GM23338 (cell line): ENCODE measurements around the gene SNX10. TPM values are rescaled to one million over a fixed set of nuclear protein-coding genes. Genes with fewer than 3 reads are reported as not detected.

Experiments
- ATAC-seq: fragments of 200-7000 bp; cut with Tn5 transposase; 3 replicates; pipeline ENCODE4 v1.9.1; 2020
- DNase-seq: peaks from one replicate; pipeline ENCODE4 v3.0.0-alpha.2; 2015; ENCODE audit warnings: low spot score
- H2AFZ ChIP-seq: fragments of 200-600 bp; sonication (generic); 2 replicates; pipeline ENCODE4 v1.8.0; 2016; ENCODE audit warnings: antibody characterized with exemption, mild to moderate bottlenecking, moderate library complexity
- H3F3A ChIP-seq: fragments of 200-600 bp; sonication (generic); replicated peaks from 2 replicates; pipeline ENCODE4 v1.8.0; 2017; ENCODE audit warnings: antibody characterized with exemption, mixed run types, low read depth
- H3K27ac ChIP-seq: fragments of 200-600 bp; sonication (generic); 2 replicates; pipeline ENCODE4 v1.6.1; 2016; ENCODE audit warnings: low read depth
- H3K27me3 ChIP-seq: fragments of 200-600 bp; sonication (generic); 2 replicates; pipeline ENCODE4 v1.8.0; 2016; ENCODE audit warnings: mild to moderate bottlenecking, mixed run types, moderate library complexity; ENCODE audit not compliant: insufficient read depth
- H3K36me3 ChIP-seq: fragments of 200-600 bp; sonication (generic); 2 replicates; pipeline ENCODE4 v1.8.0; 2016; ENCODE audit warnings: mild to moderate bottlenecking; ENCODE audit not compliant: insufficient read depth
- H3K4me1 ChIP-seq: fragments of 200-600 bp; sonication (generic); 2 replicates; pipeline ENCODE4 v1.8.0; 2016; ENCODE audit warnings: mild to moderate bottlenecking, moderate library complexity; ENCODE audit not compliant: insufficient read depth
- H3K4me2 ChIP-seq: fragments of 200-600 bp; sonication (generic); 2 replicates; pipeline ENCODE4 v1.7.1; 2017; ENCODE audit warnings: mixed run types
- H3K4me3 ChIP-seq: fragments of 200-600 bp; sonication (generic); 2 replicates; pipeline ENCODE4 v1.6.1; 2016; ENCODE audit warnings: mixed run types
- H3K79me2 ChIP-seq: fragments of 200-600 bp; sonication (generic); replicated peaks from 2 replicates; pipeline ENCODE4 v1.8.0; 2017; ENCODE audit warnings: mild to moderate bottlenecking; ENCODE audit not compliant: insufficient read depth
- H3K9me2 ChIP-seq: fragments of 200-600 bp; sonication (generic); 2 replicates; pipeline ENCODE4 v1.8.0; 2017; ENCODE audit not compliant: insufficient read depth
- H4K20me1 ChIP-seq: fragments of 200-600 bp; sonication (generic); replicated peaks from 2 replicates; pipeline ENCODE4 v1.8.0; 2017; ENCODE audit warnings: mild to moderate bottlenecking; ENCODE audit not compliant: insufficient read depth
- H3K27ac Mint-ChIP-seq: 2 replicates; pipeline ENCODE4 v1.8.0; 2020; ENCODE audit warnings: inconsistent platforms, mild to moderate bottlenecking, moderate library complexity, mixed read lengths
- H3K27me3 Mint-ChIP-seq: 3 replicates; pipeline ENCODE4 v1.8.0; 2022; ENCODE audit warnings: low read depth, mild to moderate bottlenecking, moderate library complexity, mixed read lengths, inconsistent platforms; ENCODE audit not compliant: insufficient read depth, poor library complexity
- H3K36me3 Mint-ChIP-seq: 3 replicates; pipeline ENCODE4 v1.8.0; 2021; ENCODE audit warnings: low read depth, mild to moderate bottlenecking, inconsistent platforms, moderate library complexity, mixed read lengths
- H3K4me1 Mint-ChIP-seq: 3 replicates; pipeline ENCODE4 v1.8.0; 2020; ENCODE audit warnings: mild to moderate bottlenecking, inconsistent platforms, mixed read lengths
- H3K4me3 Mint-ChIP-seq: 3 replicates; pipeline ENCODE4 v1.8.0; 2021; ENCODE audit warnings: moderate library complexity, mild to moderate bottlenecking, inconsistent platforms, mixed read lengths
- H3K9me3 Mint-ChIP-seq: 3 replicates; pipeline ENCODE4 v1.8.0; 2020; ENCODE audit warnings: moderate library complexity, mild to moderate bottlenecking, inconsistent platforms, mixed read lengths
- EZH2phosphoT487 ChIP-seq: fragments of 200-600 bp; sonication (generic); IDR thresholded peaks from one replicate; pipeline ENCODE4 v1.8.1; 2018; ENCODE audit warnings: antibody characterized with exemption; ENCODE audit not compliant: unreplicated experiment
- JUNB ChIP-seq: IDR thresholded peaks from one replicate; pipeline ENCODE4 v1.6.1; 2016; ENCODE audit warnings: antibody characterized with exemption; ENCODE audit not compliant: unreplicated experiment
- NANOG ChIP-seq: IDR thresholded peaks from 2 replicates; pipeline ENCODE4 v1.6.1; 2016; ENCODE audit warnings: antibody characterized with exemption, borderline replicate concordance
- ZNF114 ChIP-seq: fragments of 250-450 bp; sonication (Bioruptor Pico); IDR thresholded peaks from 2 replicates; pipeline ENCODE4 v1.5.0; 2020; ENCODE audit warnings: mild to moderate bottlenecking, moderate library complexity
- ZNF331 ChIP-seq: fragments of 250-450 bp; sonication (Bioruptor Pico); IDR thresholded peaks from 2 replicates; pipeline ENCODE4 v1.5.0; 2020; ENCODE audit warnings: low read depth, mild to moderate bottlenecking, moderate library complexity
- polyA plus RNA-seq: library from polyadenylated mRNA; unstranded; fragments of >200 nt; fragmentation: Nextera tagmentation; extraction: Ambion mirVana; gene quantifications from 2 replicates; pipeline ENCODE4 v1.2.1, GENCODE V29; 2016
- total RNA-seq: library from RNA; depleted of rRNA; stranded (reverse); fragments of >200 nt; shearing (Covaris generic); gene quantifications from 2 replicates; pipeline ENCODE4 v1.2.3, GENCODE V29; 2014
- TF ChIP-seq, protein P1 (sequence below): fragments of 250-450 bp; sonication (Bioruptor Pico); IDR thresholded peaks from 2 replicates; pipeline ENCODE4 v1.5.0; 2020; ENCODE audit warnings: mild to moderate bottlenecking, moderate library complexity
- TF ChIP-seq, protein P2 (sequence below), 2 experiments: fragments of 200-600 bp in 1 of 2; sonication (generic) in 1 of 2; conservative IDR thresholded peaks; 2 replicates each; pipeline versions ENCODE4 v1.5.1 to v1.6.1; 2016 to 2017; ENCODE audit warnings: antibody characterized with exemption in 2 of 2, low read depth in 2 of 2, mild to moderate bottlenecking in 2 of 2, moderate library complexity in 1 of 2

SNX10 gene
- total and polyA plus RNA-seq, 2 experiments from 2014 or later, result 15.8 to 17.8 TPM

DNA sequence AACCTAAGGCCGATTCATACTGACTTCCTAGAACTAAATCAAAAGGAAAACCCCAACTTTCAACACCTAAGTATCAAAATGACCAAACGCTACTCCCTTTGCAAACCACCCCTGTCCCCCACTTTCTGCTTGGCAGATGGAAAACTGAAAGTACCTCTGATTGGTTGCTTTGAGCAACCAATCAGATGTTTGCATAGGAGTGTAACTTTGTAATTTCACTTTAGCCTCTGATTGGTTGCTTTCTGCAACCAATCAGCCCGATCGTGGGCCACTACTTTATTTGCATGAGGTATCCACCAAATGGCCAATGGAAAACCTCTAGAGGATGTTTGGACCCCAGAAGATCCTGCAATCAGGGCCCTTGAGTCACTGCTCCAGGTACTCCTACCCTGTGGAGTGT lies 12.3 kb upstream of the SNX10 start (continued):
- TF ChIP-seq, protein P1, sequence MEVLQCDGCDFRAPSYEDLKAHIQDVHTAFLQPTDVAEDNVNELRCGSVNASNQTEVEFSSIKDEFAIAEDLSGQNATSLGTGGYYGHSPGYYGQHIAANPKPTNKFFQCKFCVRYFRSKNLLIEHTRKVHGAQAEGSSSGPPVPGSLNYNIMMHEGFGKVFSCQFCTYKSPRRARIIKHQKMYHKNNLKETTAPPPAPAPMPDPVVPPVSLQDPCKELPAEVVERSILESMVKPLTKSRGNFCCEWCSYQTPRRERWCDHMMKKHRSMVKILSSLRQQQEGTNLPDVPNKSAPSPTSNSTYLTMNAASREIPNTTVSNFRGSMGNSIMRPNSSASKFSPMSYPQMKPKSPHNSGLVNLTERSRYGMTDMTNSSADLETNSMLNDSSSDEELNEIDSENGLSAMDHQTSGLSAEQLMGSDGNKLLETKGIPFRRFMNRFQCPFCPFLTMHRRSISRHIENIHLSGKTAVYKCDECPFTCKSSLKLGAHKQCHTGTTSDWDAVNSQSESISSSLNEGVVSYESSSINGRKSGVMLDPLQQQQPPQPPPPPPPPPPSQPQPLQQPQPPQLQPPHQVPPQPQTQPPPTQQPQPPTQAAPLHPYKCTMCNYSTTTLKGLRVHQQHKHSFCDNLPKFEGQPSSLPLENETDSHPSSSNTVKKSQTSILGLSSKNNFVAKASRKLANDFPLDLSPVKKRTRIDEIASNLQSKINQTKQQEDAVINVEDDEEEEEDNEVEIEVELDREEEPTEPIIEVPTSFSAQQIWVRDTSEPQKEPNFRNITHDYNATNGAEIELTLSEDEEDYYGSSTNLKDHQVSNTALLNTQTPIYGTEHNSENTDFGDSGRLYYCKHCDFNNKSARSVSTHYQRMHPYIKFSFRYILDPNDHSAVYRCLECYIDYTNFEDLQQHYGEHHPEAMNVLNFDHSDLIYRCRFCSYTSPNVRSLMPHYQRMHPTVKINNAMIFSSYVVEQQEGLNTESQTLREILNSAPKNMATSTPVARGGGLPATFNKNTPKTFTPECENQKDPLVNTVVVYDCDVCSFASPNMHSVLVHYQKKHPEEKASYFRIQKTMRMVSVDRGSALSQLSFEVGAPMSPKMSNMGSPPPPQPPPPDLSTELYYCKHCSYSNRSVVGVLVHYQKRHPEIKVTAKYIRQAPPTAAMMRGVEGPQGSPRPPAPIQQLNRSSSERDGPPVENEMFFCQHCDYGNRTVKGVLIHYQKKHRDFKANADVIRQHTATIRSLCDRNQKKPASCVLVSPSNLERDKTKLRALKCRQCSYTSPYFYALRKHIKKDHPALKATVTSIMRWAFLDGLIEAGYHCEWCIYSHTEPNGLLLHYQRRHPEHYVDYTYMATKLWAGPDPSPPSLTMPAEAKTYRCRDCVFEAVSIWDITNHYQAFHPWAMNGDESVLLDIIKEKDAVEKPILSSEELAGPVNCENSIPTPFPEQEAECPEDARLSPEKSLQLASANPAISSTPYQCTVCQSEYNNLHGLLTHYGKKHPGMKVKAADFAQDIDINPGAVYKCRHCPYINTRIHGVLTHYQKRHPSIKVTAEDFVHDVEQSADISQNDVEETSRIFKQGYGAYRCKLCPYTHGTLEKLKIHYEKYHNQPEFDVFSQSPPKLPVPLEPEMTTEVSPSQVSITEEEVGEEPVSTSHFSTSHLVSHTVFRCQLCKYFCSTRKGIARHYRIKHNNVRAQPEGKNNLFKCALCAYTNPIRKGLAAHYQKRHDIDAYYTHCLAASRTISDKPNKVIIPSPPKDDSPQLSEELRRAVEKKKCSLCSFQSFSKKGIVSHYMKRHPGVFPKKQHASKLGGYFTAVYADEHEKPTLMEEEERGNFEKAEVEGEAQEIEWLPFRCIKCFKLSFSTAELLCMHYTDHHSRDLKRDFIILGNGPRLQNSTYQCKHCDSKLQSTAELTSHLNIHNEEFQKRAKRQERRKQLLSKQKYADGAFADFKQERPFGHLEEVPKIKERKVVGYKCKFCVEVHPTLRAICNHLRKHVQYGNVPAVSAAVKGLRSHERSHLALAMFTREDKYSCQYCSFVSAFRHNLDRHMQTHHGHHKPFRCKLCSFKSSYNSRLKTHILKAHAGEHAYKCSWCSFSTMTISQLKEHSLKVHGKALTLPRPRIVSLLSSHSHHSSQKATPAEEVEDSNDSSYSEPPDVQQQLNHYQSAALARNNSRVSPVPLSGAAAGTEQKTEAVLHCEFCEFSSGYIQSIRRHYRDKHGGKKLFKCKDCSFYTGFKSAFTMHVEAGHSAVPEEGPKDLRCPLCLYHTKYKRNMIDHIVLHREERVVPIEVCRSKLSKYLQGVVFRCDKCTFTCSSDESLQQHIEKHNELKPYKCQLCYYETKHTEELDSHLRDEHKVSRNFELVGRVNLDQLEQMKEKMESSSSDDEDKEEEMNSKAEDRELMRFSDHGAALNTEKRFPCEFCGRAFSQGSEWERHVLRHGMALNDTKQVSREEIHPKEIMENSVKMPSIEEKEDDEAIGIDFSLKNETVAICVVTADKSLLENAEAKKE, result no peak
- TF ChIP-seq NANOG (no peak), ZNF331 (CRISPR knock-in tag) (no peak), EZH2phosphoT487 (no peak), ZNF114 (CRISPR knock-in tag) (no peak)
- TF ChIP-seq, protein P2, sequence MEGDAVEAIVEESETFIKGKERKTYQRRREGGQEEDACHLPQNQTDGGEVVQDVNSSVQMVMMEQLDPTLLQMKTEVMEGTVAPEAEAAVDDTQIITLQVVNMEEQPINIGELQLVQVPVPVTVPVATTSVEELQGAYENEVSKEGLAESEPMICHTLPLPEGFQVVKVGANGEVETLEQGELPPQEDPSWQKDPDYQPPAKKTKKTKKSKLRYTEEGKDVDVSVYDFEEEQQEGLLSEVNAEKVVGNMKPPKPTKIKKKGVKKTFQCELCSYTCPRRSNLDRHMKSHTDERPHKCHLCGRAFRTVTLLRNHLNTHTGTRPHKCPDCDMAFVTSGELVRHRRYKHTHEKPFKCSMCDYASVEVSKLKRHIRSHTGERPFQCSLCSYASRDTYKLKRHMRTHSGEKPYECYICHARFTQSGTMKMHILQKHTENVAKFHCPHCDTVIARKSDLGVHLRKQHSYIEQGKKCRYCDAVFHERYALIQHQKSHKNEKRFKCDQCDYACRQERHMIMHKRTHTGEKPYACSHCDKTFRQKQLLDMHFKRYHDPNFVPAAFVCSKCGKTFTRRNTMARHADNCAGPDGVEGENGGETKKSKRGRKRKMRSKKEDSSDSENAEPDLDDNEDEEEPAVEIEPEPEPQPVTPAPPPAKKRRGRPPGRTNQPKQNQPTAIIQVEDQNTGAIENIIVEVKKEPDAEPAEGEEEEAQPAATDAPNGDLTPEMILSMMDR (conservative IDR thresholded peaks at IDR 0.05; ENCODE audit: low read depth in 2 of 2), result no peak

DNA sequence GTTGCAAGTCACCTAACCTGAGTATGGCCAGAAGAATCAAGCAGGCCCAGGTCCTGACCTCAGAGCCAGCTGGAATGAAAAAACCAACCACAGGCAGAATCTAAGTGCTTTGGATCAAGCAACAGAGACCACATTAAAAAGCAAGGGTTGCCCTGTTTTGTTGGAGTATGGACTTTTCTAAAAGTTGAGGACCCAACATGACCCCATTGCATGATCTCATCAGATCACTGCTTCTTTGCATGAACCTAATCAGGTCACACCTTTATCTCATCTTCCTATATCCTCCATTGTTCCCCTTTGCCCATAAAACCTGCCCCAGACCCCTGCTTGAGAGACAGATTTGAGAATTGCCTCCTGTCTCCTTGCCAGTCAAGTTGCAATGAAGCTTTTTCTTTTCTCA lies 11.6 kb upstream of the SNX10 start:
- H3K4me1 Mint-ChIP-seq, result peaks cover 3% of the 10 kb centered on the region; the same call in 2 of the 3 replicates
- H2AFZ ChIP-seq, result no peak overlapping the region
- ATAC-seq, result no peak
- no peaks in the 10 kb centered on the region for H3K9me2 ChIP-seq
- no peaks in the 10 kb centered on the region for H3K9me3 Mint-ChIP-seq
- H3K79me2 ChIP-seq, result no peaks in the 10 kb centered on the region
- no peak for DNase-seq
- H3K4me2 ChIP-seq, result no peak overlapping the region
- H3K36me3 ChIP-seq, result no peaks in the 10 kb centered on the region
- no peak overlapping the region for H3K27ac Mint-ChIP-seq
- no peaks in the 10 kb centered on the region for H3K36me3 Mint-ChIP-seq
- H3K27me3 Mint-ChIP-seq, result peaks cover 3% of the 10 kb centered on the region
- H4K20me1 ChIP-seq, result no peaks in the 10 kb centered on the region
- H3K27ac ChIP-seq, result no peak overlapping the region
- no peak overlapping the region for H3K4me3 ChIP-seq
- no peaks in the 10 kb centered on the region for H3K27me3 ChIP-seq
- H3K4me3 Mint-ChIP-seq, result no peak overlapping the region
- no peaks in the 10 kb centered on the region for H3K4me1 ChIP-seq
- H3F3A ChIP-seq, result no peaks in the 10 kb centered on the region
- TF ChIP-seq, protein P2 (conservative IDR thresholded peaks at IDR 0.05; ENCODE audit: low read depth in 2 of 2), result no peak
- no peak for TF ChIP-seq NANOG
- TF ChIP-seq JUNB, result no peak
- no peak for TF ChIP-seq ZNF114 (CRISPR knock-in tag)
